ENCODE measurements around the gene PRR23A. TPM values are rescaled to one million over a fixed set of nuclear protein-coding genes. Genes with fewer than 3 reads are reported as not detected.

Gene PRR23A
- total and polyA plus RNA-seq, 4 donors: not detected

- H3K9ac ChIP-seq (ENCODE audit: low read depth in 1 of 2, low read length in 2 of 2): no peak overlapping the region
- no peak for DNase-seq (ENCODE audit: low spot score)
- H3K4me3 ChIP-seq (ENCODE audit: low read depth in 1 of 3, low read length in 3 of 3): no peak overlapping the region
- H3K9me3 ChIP-seq (ENCODE audit: control insufficient read depth in 4 of 4, low read length in 3 of 4): no peaks in the 10 kb centered on the region
- no peak overlapping the region for H3K27ac ChIP-seq (ENCODE audit: low read depth in 1 of 2, low read length in 2 of 2)
- peaks cover 0 to 3% (median 1%) of the 10 kb centered on the region in 4 donors for H3K4me1 ChIP-seq (ENCODE audit: control insufficient read depth in 4 of 4, insufficient read depth in 4 of 4, low read length in 3 of 4)
- peaks cover 0 to 6% (median 4%) of the 10 kb centered on the region in 4 donors for H3K27me3 ChIP-seq (ENCODE audit: control insufficient read depth in 4 of 4, insufficient read depth in 4 of 4, low read length in 3 of 4)
- no peaks in the 10 kb centered on the region for H3K36me3 ChIP-seq (ENCODE audit: control insufficient read depth in 4 of 4, insufficient read depth in 3 of 4, low read depth in 1 of 4, low read length in 3 of 4)
- TF ChIP-seq HNF4A (conservative IDR thresholded peaks at IDR 0.05): no peak
- no peak for TF ChIP-seq REST (IDR thresholded peaks at IDR 0.05)
- TF ChIP-seq RAD21 (IDR thresholded peaks at IDR 0.05): no peak
- TF ChIP-seq RXRA (IDR thresholded peaks at IDR 0.05): no peak
- no peak for TF ChIP-seq NR2F2 (IDR thresholded peaks at IDR 0.05)
Measured at GRCh38 chr3:138964923-138965322, 41.1 kb downstream of the PRR23A start.

GRCh38 chr3:138964264-138964663 lies 41.8 kb downstream of the PRR23A start:
- no peak for DNase-seq (ENCODE audit: low spot score)
- TF ChIP-seq YY1 (IDR thresholded peaks at IDR 0.05) (no peak), FOXA2 (IDR thresholded peaks at IDR 0.05) (no peak), JUND (IDR thresholded peaks at IDR 0.05) (no peak), REST (IDR thresholded peaks at IDR 0.05) (no peak), ATF3 (IDR thresholded peaks at IDR 0.05) (no peak), MAX (IDR thresholded peaks at IDR 0.05) (no peak)
- no peak overlapping the region for H3K9ac ChIP-seq (ENCODE audit: low read depth in 1 of 2, low read length in 2 of 2)
- H3K36me3 ChIP-seq (ENCODE audit: control insufficient read depth in 4 of 4, insufficient read depth in 3 of 4, low read depth in 1 of 4, low read length in 3 of 4): no peaks in the 10 kb centered on the region
- H3K9me3 ChIP-seq (ENCODE audit: control insufficient read depth in 4 of 4, low read length in 3 of 4): no peaks in the 10 kb centered on the region
- H3K27ac ChIP-seq (ENCODE audit: low read depth in 1 of 2, low read length in 2 of 2): no peak overlapping the region
- 91% methylated on average over 2 of the region's 2 CpGs for WGBS
- no peak overlapping the region for H3K4me3 ChIP-seq (ENCODE audit: low read depth in 1 of 3, low read length in 3 of 3)
- peaks cover 0 to 6% (median 4%) of the 10 kb centered on the region in 4 donors for H3K27me3 ChIP-seq (ENCODE audit: control insufficient read depth in 4 of 4, insufficient read depth in 4 of 4, low read length in 3 of 4)
- peaks cover 0 to 3% (median 1%) of the 10 kb centered on the region in 4 donors for H3K4me1 ChIP-seq (ENCODE audit: control insufficient read depth in 4 of 4, insufficient read depth in 4 of 4, low read length in 3 of 4)

All from liver (tissue), 9 donors.